ENCODE data around the gene ZNF260. TPM values are rescaled to one million over a fixed set of nuclear protein-coding genes. Genes with fewer than 3 reads are reported as not detected.

The ZNF260 gene
- total RNA-seq, 4 donors from 2014 or later: 5.1 to 24.4 (median 14.4) TPM

GRCh38 chr19:36527873-36528193 is 238 bp downstream of the ZNF260 start:
- H3K4me1 ChIP-seq: peaks cover 17% of the 10 kb centered on the region
- peak overlapping the region; percentile 87 for H3K27ac ChIP-seq
- no peak for DNase-seq (ENCODE audit: low spot score in 2 of 2)
- H3K36me3 ChIP-seq: peaks cover 19% of the 10 kb centered on the region
- 1% methylated on average over 13 of the region's 13 CpGs for WGBS
- peaks cover 6% of the 10 kb centered on the region for H3K9me3 ChIP-seq
- H3K4me3 ChIP-seq: peak overlapping the region; percentile 74
- TF ChIP-seq CTCF (IDR thresholded peaks at IDR 0.05) (no peak), POLR2AphosphoS5 (IDR thresholded peaks at IDR 0.05) (no peak), POLR2A (IDR thresholded peaks at IDR 0.05) (no peak), EP300 (IDR thresholded peaks at IDR 0.05) (no peak)
- no peaks in the 10 kb centered on the region for H3K27me3 ChIP-seq

- Histone ChIP-seq H3K27me3 (no peaks in the 10 kb centered on the region), H3K4me1 (peaks cover 17% of the 10 kb centered on the region), H3K9me3 (peaks cover 10% of the 10 kb centered on the region), H3K27ac (no peak overlapping the region), H3K4me3 (peak overlapping the region; percentile 74), H3K36me3 (peaks cover 21% of the 10 kb centered on the region)
- no peak for DNase-seq (ENCODE audit: low spot score in 2 of 2)
- 8% methylated on average over 5 of the region's 5 CpGs for WGBS
- TF ChIP-seq CTCF (IDR thresholded peaks at IDR 0.05): no peak
- no peak for TF ChIP-seq POLR2AphosphoS5 (IDR thresholded peaks at IDR 0.05)
- no peak for TF ChIP-seq EP300 (IDR thresholded peaks at IDR 0.05)
- no peak for TF ChIP-seq POLR2A (IDR thresholded peaks at IDR 0.05)
Observed at GRCh38 chr19:36527341-36527740, 730 bp downstream of the ZNF260 start.

GRCh38 chr19:36526581-36526980 is 1.5 kb downstream of the ZNF260 start:
- WGBS: 79% methylated on average over 5 of the region's 5 CpGs
- Histone ChIP-seq H3K27ac (no peak overlapping the region), H3K4me1 (peaks cover 17% of the 10 kb centered on the region), H3K4me3 (no peak overlapping the region), H3K36me3 (peaks cover 26% of the 10 kb centered on the region), H3K9me3 (peaks cover 18% of the 10 kb centered on the region), H3K27me3 (no peaks in the 10 kb centered on the region)
- TF ChIP-seq CTCF (IDR thresholded peaks at IDR 0.05) (no peak), EP300 (IDR thresholded peaks at IDR 0.05) (no peak), POLR2A (IDR thresholded peaks at IDR 0.05) (no peak), POLR2AphosphoS5 (IDR thresholded peaks at IDR 0.05) (no peak)
- no peak for DNase-seq (ENCODE audit: low spot score in 2 of 2)

- H3K27ac ChIP-seq: no peak overlapping the region
- H3K9me3 ChIP-seq: peaks cover 28% of the 10 kb centered on the region
Observed at GRCh38 chr19:36524617-36525016, 3.5 kb downstream of the ZNF260 start.

GRCh38 chr19:36514012-36514612 is 14.0 kb downstream of the ZNF260 start:
- 100% methylated on average over 2 of the region's 2 CpGs for WGBS
- no peak for TF ChIP-seq CTCF (IDR thresholded peaks at IDR 0.05)
- TF ChIP-seq POLR2A (IDR thresholded peaks at IDR 0.05): no peak
- TF ChIP-seq EP300 (IDR thresholded peaks at IDR 0.05): no peak
- no peak for TF ChIP-seq POLR2AphosphoS5 (IDR thresholded peaks at IDR 0.05)
- Histone ChIP-seq H3K4me3 (no peak overlapping the region), H3K27ac (no peak overlapping the region), H3K9me3 (peaks cover 87% of the 10 kb centered on the region), H3K27me3 (no peaks in the 10 kb centered on the region), H3K4me1 (no peaks in the 10 kb centered on the region), H3K36me3 (peaks cover 66% of the 10 kb centered on the region)
- DNase-seq (ENCODE audit: low spot score in 2 of 2): no peak

More at GRCh38 chr19:36524617-36525016, 3.5 kb downstream of the ZNF260 start:
- TF ChIP-seq EP300 (IDR thresholded peaks at IDR 0.05) (no peak), POLR2A (IDR thresholded peaks at IDR 0.05) (no peak), POLR2AphosphoS5 (IDR thresholded peaks at IDR 0.05) (no peak), CTCF (IDR thresholded peaks at IDR 0.05) (no peak)
- no peak for DNase-seq (ENCODE audit: low spot score in 2 of 2)
- Histone ChIP-seq H3K4me1 (peaks cover 17% of the 10 kb centered on the region), H3K4me3 (no peak overlapping the region), H3K27me3 (no peaks in the 10 kb centered on the region), H3K36me3 (peaks cover 42% of the 10 kb centered on the region)
- 97% methylated on average over 4 of the region's 4 CpGs for WGBS
